IgD-negative memory B cell (primary cell): ENCODE measurements around the gene ASPRV1. TPM values are rescaled to one million over a fixed set of nuclear protein-coding genes. Genes with fewer than 3 reads are reported as not detected.
A peak's percentile ranks its signal among the peaks of the same experiment; 100 is the strongest.

Source experiments
- H3K27ac Mint-ChIP-seq, 3 donors: one replicate each; pipeline ENCODE4 v1.8.0; 2020 to 2022; ENCODE audit warnings: mild to moderate bottlenecking in 3 of 3, mixed read lengths in 3 of 3, moderate library complexity in 1 of 3
- H3K27me3 Mint-ChIP-seq: one replicate; pipeline ENCODE4 v1.8.0; 2021; ENCODE audit warnings: mixed read lengths
- H3K36me3 Mint-ChIP-seq: one replicate; pipeline ENCODE4 v1.8.0; 2020; ENCODE audit warnings: mild to moderate bottlenecking, mixed read lengths
- H3K4me1 Mint-ChIP-seq, 3 donors: one replicate each; pipeline ENCODE4 v1.8.0; 2020 to 2022; ENCODE audit warnings: mixed read lengths in 3 of 3, mild to moderate bottlenecking in 1 of 3
- H3K4me3 Mint-ChIP-seq, 4 donors: one replicate each; pipeline ENCODE4 v1.8.0; 2020 to 2022; ENCODE audit warnings: mild to moderate bottlenecking in 4 of 4, mixed read lengths in 4 of 4, moderate library complexity in 3 of 4
- H3K9me3 Mint-ChIP-seq, 3 donors: one replicate each; pipeline ENCODE4 v1.8.0; 2020 to 2021; ENCODE audit warnings: mixed read lengths in 3 of 3, mild to moderate bottlenecking in 1 of 3
- polyA plus RNA-seq: library from polyadenylated mRNA; unstranded; fragments of 300-500 nt; fragmentation: Illumina TruSeq; gene quantifications from one replicate; pipeline ENCODE4 v1.2.3, GENCODE V29; 2021

Gene ASPRV1
- polyA plus RNA-seq, 1 donor from 2014 or later, result 0.35 TPM

DNA sequence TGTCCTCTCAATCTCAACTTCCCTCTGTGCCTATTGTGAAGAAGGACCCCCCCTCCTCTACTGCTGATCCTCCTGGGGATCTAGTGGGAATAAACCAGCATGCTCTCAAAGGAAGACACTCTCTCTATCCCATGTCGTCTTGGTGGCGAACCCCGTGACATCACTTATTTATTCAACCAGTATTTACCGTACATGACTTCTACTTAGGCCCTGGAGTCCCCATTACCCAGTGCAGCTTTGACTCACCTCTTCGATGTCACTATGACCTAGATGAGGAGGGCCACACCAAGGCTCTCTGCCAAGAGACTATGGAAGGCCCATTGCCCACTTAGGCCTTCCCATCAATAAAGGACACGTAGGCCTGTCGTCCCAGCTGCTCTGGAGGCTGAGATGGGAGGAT, 16.7 kb downstream of the ASPRV1 start:
- H3K9me3 Mint-ChIP-seq, result no peaks in the 10 kb centered on the region
- no peak overlapping the region for H3K27ac Mint-ChIP-seq
- H3K4me1 Mint-ChIP-seq, result peaks cover 7 to 18% (median 8%) of the 10 kb centered on the region in 3 donors
- peak overlapping the region in 1 of 4 donors; percentile 25 for H3K4me3 Mint-ChIP-seq
- peaks cover 8% of the 10 kb centered on the region for H3K36me3 Mint-ChIP-seq
- peaks cover 3% of the 10 kb centered on the region for H3K27me3 Mint-ChIP-seq

DNA sequence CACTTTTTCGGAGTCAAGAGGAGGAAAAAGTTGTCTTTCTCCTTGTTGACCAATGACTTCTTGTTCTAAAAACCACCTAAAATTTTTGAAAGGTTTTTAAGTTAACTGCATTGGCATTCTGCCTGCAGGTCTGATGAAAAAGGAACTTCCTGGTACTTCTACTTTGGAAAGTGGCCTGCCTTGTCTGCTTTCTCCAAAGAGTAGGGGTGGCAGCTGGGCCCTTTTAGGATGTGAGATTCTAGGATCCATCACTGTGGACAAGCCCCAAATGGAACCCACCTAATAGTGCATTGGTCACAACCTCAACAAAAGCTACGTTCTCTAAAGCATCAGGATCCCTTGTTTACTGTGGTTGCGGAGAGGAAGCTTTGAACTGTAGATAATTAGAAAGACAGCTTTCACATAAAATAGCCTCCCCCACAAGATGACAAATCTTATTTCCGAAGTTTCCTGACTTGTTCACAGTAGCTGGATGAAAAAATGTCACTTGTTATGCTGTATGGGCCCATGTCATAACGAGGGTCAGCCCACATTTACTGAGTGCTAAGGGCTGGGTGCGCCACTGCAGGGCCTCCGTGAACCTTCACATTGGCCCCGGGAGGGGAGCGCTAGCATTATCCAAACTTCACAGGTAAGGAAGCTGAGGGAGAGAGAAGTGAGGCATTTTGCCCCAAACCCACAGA, 17.4 kb downstream of the ASPRV1 start:
- no peak overlapping the region for H3K27ac Mint-ChIP-seq
- peaks cover 10% of the 10 kb centered on the region for H3K36me3 Mint-ChIP-seq
- no peaks in the 10 kb centered on the region for H3K9me3 Mint-ChIP-seq
- no peak overlapping the region for H3K4me3 Mint-ChIP-seq
- H3K4me1 Mint-ChIP-seq, result peaks cover 7 to 17% (median 8%) of the 10 kb centered on the region in 3 donors
- H3K27me3 Mint-ChIP-seq, result peaks cover 1% of the 10 kb centered on the region

DNA sequence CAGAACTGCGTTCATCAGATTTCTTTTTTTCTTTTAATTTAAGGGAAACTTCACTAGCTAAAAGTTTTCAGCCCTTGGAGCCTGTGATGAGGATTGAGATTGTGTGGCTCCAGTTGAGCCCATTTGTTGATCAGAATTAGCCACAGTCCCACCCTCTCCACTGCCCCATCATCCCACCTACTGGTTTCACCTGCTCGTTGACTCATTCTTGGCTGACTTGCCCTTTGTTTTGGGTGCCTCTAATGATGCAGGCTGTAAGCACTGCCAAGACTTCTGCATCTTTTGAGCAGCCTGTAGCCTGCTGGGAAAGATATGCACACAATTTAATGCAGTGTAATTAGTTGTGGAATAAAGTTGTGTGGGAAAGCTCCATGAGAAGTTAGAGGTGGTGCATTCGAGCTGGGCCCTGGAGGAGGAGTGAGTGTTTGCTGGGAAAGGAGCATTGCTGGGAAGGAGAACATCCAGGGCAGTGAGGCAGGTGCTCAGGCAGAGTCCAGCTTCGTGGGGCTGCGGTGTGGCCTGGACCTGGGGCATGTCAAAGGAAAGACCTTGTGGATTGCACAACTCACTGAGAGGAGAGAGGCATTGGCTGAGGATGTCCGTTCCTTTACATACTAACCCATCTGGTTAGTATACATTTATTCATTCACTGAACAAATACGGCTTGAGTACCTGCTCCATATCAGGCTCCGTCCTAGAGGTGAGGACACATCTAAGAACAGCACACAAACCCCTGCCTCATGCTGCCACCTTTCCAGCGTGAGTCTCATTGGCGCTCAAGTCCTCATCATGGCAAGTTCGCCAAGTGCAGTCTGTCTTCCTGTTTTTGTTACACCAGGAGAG, 18.2 kb downstream of the ASPRV1 start:
- Mint-ChIP-seq H3K27me3 (no peaks in the 10 kb centered on the region), H3K27ac (no peak overlapping the region), H3K36me3 (peaks cover 10% of the 10 kb centered on the region), H3K9me3 (no peaks in the 10 kb centered on the region), H3K4me3 (no peak overlapping the region), H3K4me1 (peaks cover 7 to 17% (median 8%) of the 10 kb centered on the region in 3 donors)

DNA sequence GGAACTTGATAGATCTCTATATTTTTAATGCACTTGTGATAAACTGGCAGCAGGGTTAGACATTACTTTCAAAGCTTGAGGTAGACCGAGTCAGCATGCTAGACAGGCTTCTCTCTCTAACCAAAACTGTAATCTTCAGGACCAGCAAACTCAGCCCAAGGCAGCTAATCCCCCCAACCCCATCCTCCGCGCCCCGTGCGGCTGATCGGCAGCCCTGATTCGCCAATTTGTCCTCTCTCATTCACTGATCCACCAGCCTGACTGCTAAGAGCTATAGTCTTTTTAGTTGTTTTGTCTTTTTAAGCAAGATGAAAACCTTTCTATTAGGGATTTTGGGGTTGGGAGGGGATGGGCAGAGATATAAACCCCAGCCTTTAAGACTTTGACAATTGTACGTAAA, 20.7 kb downstream of the ASPRV1 start:
- Mint-ChIP-seq H3K4me3 (no peak overlapping the region), H3K9me3 (no peaks in the 10 kb centered on the region), H3K27ac (no peak overlapping the region), H3K36me3 (peaks cover 10% of the 10 kb centered on the region), H3K4me1 (peaks cover 0 to 7% (median 0%) of the 10 kb centered on the region in 3 donors), H3K27me3 (no peaks in the 10 kb centered on the region)

DNA sequence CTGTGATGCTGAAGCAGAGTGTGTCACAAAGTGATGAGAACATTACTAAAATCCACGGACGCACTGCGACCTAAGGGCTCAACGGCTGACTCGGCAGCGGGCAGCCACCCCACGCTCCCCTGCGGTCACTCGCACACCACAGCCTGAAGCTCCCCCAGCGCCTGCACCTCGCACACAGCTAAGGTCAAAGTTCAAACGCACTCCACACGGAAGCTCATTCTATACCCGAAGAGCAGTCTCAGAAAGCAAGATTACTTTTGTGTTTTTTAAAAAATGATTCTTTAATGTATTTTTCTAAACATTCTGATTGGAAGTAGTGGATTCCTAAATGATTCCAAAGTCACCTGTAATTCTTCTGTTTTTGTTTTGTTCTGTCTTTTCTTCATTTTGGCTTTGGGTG, 21.7 kb downstream of the ASPRV1 start:
- H3K27ac Mint-ChIP-seq, result peak overlapping the region in 1 of 3 donors; percentile 5
- H3K4me1 Mint-ChIP-seq, result peaks cover 0 to 2% (median 0%) of the 10 kb centered on the region in 3 donors
- peaks cover 10% of the 10 kb centered on the region for H3K36me3 Mint-ChIP-seq
- H3K4me3 Mint-ChIP-seq, result no peak overlapping the region
- H3K27me3 Mint-ChIP-seq, result no peaks in the 10 kb centered on the region
- no peaks in the 10 kb centered on the region for H3K9me3 Mint-ChIP-seq

DNA sequence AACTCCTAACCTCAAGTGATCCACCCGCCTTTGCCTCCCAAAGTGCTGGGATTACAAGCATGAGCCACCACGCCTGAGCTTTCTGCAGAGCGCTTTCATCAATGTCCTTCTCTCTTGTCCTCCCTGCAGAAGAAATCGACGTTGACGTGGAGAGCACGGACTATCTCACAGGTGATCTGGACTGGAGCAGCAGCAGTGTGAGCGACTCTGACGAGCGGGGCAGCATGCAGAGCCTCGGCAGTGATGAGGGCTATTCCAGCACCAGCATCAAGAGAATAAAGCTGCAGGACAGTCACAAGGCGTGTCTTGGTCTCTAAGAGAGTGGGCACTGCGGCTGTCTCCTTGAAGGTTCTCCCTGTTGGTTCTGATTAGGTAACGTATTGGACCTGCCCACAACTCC, 23.5 kb downstream of the ASPRV1 start:
- Mint-ChIP-seq H3K27ac (no peak overlapping the region), H3K4me3 (no peak overlapping the region), H3K27me3 (no peaks in the 10 kb centered on the region), H3K9me3 (no peaks in the 10 kb centered on the region), H3K4me1 (peaks cover 1 to 5% (median 2%) of the 10 kb centered on the region in 3 donors), H3K36me3 (peaks cover 7% of the 10 kb centered on the region)

DNA sequence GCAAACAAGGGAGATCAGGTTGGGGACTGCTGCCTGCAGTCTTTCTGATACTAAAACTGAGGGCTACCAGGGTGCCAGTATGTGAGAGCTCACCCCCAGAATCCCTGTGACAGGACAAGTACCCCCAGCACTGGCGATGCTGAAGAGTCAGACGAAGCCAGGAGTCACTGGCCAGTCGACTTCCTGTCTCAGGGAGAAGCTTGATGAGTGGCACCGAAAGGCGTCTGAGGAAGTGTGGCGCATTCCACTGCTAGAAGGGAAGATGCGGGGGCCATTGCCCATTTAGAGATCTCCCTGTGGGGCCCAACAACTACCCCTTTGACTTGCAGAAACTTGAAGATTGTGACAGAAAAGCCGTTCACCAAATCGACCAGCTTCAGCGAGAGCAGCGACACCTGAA, 24.5 kb downstream of the ASPRV1 start:
- peak overlapping the region in 1 of 4 donors; percentile 12 for H3K4me3 Mint-ChIP-seq
- H3K36me3 Mint-ChIP-seq, result peaks cover 7% of the 10 kb centered on the region
- H3K4me1 Mint-ChIP-seq, result peaks cover 2 to 6% (median 5%) of the 10 kb centered on the region in 3 donors
- no peaks in the 10 kb centered on the region for H3K9me3 Mint-ChIP-seq
- no peak overlapping the region for H3K27ac Mint-ChIP-seq
- no peaks in the 10 kb centered on the region for H3K27me3 Mint-ChIP-seq

DNA sequence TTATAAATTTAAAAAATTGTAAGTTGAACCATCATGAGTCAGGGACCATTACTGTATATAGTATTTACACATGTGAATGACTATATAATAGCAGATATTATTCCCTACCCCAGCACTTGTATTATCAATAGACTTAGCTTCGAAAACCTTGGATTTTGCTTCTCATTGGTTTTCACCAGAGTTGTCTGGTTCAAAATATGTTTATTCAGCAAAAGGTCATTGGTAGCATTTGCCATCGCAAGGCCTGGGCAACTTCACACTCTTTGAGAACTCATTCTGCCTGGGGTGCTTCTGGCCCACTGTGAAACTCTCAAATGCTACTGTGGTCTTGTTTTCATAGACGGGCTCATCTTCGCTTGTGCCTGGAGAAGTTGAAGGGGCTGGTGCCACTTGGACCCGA, 26.4 kb downstream of the ASPRV1 start:
- H3K27me3 Mint-ChIP-seq, result no peaks in the 10 kb centered on the region
- no peaks in the 10 kb centered on the region for H3K9me3 Mint-ChIP-seq
- peaks cover 0 to 8% (median 5%) of the 10 kb centered on the region in 3 donors for H3K4me1 Mint-ChIP-seq
- no peak overlapping the region for H3K4me3 Mint-ChIP-seq
- H3K27ac Mint-ChIP-seq, result no peak overlapping the region
- peaks cover 6% of the 10 kb centered on the region for H3K36me3 Mint-ChIP-seq

DNA sequence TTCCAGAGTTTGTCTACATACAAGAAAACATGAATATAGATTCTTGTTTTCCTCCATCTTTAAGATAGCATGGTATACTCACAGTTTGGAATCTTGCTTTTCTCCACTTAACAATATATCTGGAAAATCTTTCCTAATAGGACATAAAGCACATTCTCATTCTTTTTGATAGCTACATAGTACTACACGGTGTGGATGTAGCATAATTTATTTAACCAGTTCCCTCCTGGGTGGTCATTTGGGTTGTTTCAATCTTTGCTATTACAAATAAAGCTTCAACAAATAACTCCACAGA, 26.9 kb downstream of the ASPRV1 start:
- H3K36me3 Mint-ChIP-seq, result peaks cover 3% of the 10 kb centered on the region

DNA sequence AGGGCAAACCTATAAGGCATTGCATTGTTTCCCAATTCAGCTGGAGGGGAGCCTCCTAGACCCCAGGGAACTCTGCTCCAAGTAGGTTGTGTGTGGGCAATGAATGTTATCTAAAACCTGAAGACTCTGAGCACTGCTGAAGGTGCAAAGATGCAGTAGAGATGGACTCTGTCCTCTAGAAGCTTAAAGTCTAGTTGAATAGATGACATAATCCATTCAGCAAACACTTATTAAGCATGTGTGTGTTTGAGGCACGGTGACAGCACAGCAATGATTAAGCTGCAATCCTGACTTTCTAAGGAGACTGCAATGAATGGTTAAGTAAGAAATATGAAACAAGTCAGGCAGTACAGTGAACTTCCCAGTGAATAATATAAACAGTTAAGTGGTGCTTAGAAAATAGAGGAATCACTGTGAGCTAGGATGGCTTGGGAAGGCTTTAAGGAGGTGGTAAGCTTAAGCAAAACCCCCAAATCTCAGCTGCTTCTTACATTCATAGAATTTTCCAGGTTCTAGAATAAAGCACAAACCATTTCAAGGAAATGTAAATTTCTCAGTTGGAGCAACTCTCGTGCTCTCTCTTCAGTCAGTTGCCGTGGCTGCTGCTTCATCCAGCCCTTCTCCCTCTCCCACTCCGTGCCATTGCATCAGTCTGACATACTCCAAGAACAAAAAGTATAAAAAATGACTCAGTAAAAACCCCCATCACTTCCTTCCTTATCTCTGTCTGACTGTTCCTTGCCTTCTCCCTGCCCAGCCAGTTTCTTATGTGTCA, 27.4 kb downstream of the ASPRV1 start:
- H3K4me3 Mint-ChIP-seq, result no peak overlapping the region
- peaks cover 0 to 8% (median 5%) of the 10 kb centered on the region in 3 donors for H3K4me1 Mint-ChIP-seq
- H3K27me3 Mint-ChIP-seq, result no peaks in the 10 kb centered on the region
- H3K27ac Mint-ChIP-seq, result peak overlapping the region in 1 of 3 donors; percentile 62
- H3K9me3 Mint-ChIP-seq, result no peaks in the 10 kb centered on the region
- peaks cover 2% of the 10 kb centered on the region for H3K36me3 Mint-ChIP-seq

More for the DNA sequence above, 26.9 kb downstream of the ASPRV1 start:
- H3K9me3 Mint-ChIP-seq, result no peaks in the 10 kb centered on the region
- H3K27ac Mint-ChIP-seq, result peak overlapping the region in 1 of 3 donors; percentile 62
- H3K27me3 Mint-ChIP-seq, result no peaks in the 10 kb centered on the region
- no peak overlapping the region for H3K4me3 Mint-ChIP-seq
- peaks cover 0 to 8% (median 5%) of the 10 kb centered on the region in 3 donors for H3K4me1 Mint-ChIP-seq

DNA sequence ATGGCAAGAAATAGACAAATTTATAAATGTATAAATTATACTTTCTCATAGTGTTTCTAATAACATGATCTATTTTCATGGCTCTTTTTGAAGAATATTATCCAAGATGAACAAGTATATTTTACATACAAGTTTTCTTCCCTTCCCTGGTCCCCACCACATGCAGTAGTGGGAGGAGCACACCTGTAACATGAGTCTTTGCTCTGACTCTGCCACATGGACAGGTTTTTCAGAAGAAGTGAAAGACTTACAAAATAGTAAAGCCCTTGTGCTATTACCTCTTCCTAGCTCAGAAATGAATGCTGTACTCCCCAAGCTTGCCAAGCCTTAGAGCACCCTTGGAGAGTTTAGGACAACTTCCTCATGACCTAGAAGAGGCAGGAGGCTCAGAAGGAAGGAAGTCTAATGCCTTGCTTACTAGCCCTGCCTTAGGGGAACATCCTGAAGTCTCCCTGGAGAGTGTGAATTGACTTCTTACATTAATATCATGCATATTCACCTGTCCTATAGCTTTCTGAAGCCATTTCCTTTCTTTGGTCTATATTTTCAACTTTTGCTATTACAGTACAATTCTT, 28.1 kb downstream of the ASPRV1 start:
- Mint-ChIP-seq H3K27me3 (no peaks in the 10 kb centered on the region), H3K36me3 (no peaks in the 10 kb centered on the region)

DNA sequence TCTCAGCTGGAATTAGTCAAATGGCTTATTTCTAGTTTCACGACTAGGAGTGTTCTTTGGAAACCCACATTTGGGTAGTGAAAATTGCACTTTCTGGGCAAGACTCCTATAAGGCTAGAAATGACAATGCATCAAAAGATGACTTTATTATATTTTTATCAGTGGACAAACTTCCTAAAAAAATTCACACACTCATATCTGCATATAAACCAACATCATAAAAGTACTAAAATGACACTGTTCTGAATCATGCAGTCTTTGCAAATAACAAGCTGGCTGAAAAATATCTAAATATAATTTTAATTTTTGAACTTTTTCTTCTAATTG, 28.9 kb downstream of the ASPRV1 start:
- H3K9me3 Mint-ChIP-seq, result no peaks in the 10 kb centered on the region
- no peak overlapping the region for H3K27ac Mint-ChIP-seq
- H3K4me1 Mint-ChIP-seq, result peaks cover 0 to 8% (median 5%) of the 10 kb centered on the region in 3 donors
- H3K27me3 Mint-ChIP-seq, result no peaks in the 10 kb centered on the region
- H3K36me3 Mint-ChIP-seq, result no peaks in the 10 kb centered on the region
- H3K4me3 Mint-ChIP-seq, result no peak overlapping the region

More for the DNA sequence above, 28.1 kb downstream of the ASPRV1 start:
- peak overlapping the region in 1 of 4 donors; percentile 71 for H3K4me3 Mint-ChIP-seq
- H3K4me1 Mint-ChIP-seq, result peaks cover 0 to 8% (median 5%) of the 10 kb centered on the region in 3 donors
- peak overlapping the region in 1 of 3 donors; percentile 47 for H3K27ac Mint-ChIP-seq
- no peaks in the 10 kb centered on the region for H3K9me3 Mint-ChIP-seq

DNA sequence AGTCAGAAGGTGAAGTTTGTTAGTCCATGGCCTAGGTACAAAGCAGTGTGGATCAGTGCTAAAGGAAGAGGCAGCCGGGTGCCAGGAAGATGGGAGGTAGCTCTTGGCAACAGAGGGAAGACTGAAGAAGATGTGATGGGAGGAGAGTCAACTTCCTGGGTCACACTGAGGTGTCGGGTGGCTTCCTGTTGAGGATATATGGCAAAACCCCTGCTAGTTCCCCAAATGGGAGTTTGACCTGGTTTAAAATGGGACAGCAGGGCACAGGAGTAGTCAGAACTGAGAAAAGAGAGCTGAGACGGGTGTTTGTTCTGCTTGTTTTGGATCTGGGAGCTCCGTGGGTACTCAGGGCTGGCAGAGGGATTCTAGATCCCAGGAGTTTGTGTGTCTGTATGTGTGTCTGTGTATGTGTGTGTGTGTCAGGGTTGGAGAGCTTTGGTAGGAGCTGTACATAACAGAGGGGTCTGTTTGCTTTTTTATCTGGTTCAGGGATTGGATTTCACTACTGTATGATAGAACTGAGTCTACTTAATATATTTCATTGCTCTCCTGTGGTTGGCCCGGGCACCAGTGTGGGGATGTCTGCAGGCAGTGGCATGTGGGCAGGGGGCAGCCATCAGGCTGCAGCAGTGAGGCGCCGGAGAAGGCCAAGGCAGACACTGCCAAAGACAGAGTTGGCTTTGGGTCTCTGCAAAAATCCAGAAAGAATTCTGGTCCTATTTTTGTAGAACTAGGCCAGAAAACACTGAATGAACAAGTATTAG, 29.4 kb downstream of the ASPRV1 start:
- no peaks in the 10 kb centered on the region for H3K27me3 Mint-ChIP-seq
- peaks cover 0 to 8% (median 5%) of the 10 kb centered on the region in 3 donors for H3K4me1 Mint-ChIP-seq
- H3K27ac Mint-ChIP-seq, result no peak overlapping the region
- H3K4me3 Mint-ChIP-seq, result no peak overlapping the region
- H3K9me3 Mint-ChIP-seq, result no peaks in the 10 kb centered on the region
- no peaks in the 10 kb centered on the region for H3K36me3 Mint-ChIP-seq

DNA sequence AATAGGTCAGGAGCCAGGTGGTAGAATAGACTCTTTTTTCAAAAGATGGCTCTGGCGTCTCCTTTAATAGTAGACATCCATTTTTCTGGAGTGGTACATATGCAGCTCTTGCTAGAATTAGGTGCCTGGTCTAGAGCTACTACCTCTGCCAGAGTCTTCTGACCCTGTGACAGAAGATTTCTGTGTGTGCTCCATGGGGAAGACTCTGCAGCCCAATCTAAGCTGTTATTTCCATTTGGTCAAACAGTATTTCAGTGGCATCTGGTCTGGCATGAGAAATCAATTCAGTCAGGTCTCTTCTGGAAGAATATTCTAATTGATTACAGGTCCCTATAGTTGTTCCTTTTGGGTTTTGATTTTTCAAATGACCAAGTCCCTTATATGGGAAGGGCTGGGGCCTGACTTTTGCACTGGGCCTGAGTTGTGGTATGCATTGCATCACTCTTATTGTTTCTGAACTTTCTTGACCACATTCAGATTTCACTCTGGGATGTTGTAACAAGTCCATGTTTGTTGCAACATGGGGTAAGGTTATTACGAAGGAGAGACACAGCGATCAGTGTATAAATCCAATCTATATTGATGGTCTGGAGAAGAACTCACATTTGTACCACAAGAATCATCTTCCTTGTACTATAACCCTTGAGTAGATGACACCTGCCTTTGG, 34.4 kb downstream of the ASPRV1 start:
- peaks cover 0 to 2% (median 0%) of the 10 kb centered on the region in 3 donors for H3K4me1 Mint-ChIP-seq
- no peak overlapping the region for H3K27ac Mint-ChIP-seq
- H3K4me3 Mint-ChIP-seq, result no peak overlapping the region
- no peaks in the 10 kb centered on the region for H3K27me3 Mint-ChIP-seq
- H3K36me3 Mint-ChIP-seq, result no peaks in the 10 kb centered on the region
- H3K9me3 Mint-ChIP-seq, result no peaks in the 10 kb centered on the region
